Breast epithelium (tissue), 4 donors: ENCODE data around the gene TAPBPL. TPM values are rescaled to one million over a fixed set of nuclear protein-coding genes. Genes with fewer than 3 reads are reported as not detected.
"Not testable (repeated sequence)": the region's sequence is repeated elsewhere in the genome, so short reads cannot be mapped to it uniquely, and the experiment has no call there.

Experiments used
- DNase-seq, 2 donors: peaks; one replicate each; pipeline ENCODE4 v3.0.0-alpha.2; 2019; ENCODE audit warnings: low spot score in 2 of 2
- H3K27ac ChIP-seq, 2 donors: fragments of 200-600 bp; sonication (generic) in 1 of 2; one replicate each; pipeline ENCODE4 v1.5.1; 2016 to 2019; ENCODE audit warnings: mild to moderate bottlenecking in 1 of 2
- H3K27me3 ChIP-seq, 2 donors: fragments of 200-600 bp; sonication (generic) in 1 of 2; one replicate each; pipeline versions ENCODE4 v1.5.1 to v1.6.0; 2017 to 2019; ENCODE audit warnings: control low read depth in 1 of 2, mild to moderate bottlenecking in 1 of 2
- H3K36me3 ChIP-seq: fragments of 200-600 bp; one replicate; pipeline ENCODE4 v1.5.1; 2019
- H3K4me1 ChIP-seq, 2 donors: fragments of 200-600 bp; sonication (generic); one replicate each; pipeline ENCODE4 v1.5.1; 2016 to 2019; ENCODE audit warnings: control low read depth in 1 of 2
- H3K4me3 ChIP-seq, 3 donors: fragments of 200-600 bp; sonication (generic); 1 replicate in 2 of 3; 2 replicates in 1 of 3; pipeline ENCODE4 v1.5.1; 2016 to 2019; ENCODE audit warnings: mild to moderate bottlenecking in 3 of 3, moderate library complexity in 2 of 3
- H3K9me3 ChIP-seq, 2 donors: fragments of 200-600 bp; sonication (generic) in 1 of 2; one replicate each; pipeline ENCODE4 v1.5.1; 2016 to 2019; ENCODE audit warnings: control low read depth in 1 of 2
- POLR2A ChIP-seq: fragments of 450-650 bp; IDR thresholded peaks from one replicate; pipeline ENCODE4 v1.6.1; 2016; ENCODE audit warnings: antibody characterized with exemption, mild to moderate bottlenecking, moderate library complexity
- POLR2AphosphoS5 ChIP-seq, 3 donors: sonication (generic); formaldehyde crosslinking; IDR thresholded peaks; one replicate each; pipeline ENCODE4 v1.6.1; 2017; ENCODE audit warnings: antibody characterized with exemption in 3 of 3
- intact Hi-C: fragments of 100-400 bp; cut with DNase I; formaldehyde crosslinking; loops from one replicate; pipeline ENCODE4 v1.15.1; 2023; ENCODE audit warnings: low total_unique reads
- total RNA-seq, 3 donors: library from RNA; depleted of rRNA; stranded (reverse); fragments of >200 nt; gene quantifications; one replicate each; pipeline ENCODE4 v1.1.0, GENCODE V29; 2016
- TF ChIP-seq, protein P1 (sequence below), 3 donors: fragments of 450-650 bp; IDR thresholded peaks; one replicate each; pipeline ENCODE4 v1.5.1; 2016 to 2017; ENCODE audit warnings: antibody characterized with exemption in 3 of 3, mild to moderate bottlenecking in 3 of 3, moderate library complexity in 3 of 3

The TAPBPL gene
- total RNA-seq, 3 donors from 2014 or later: 16.5 to 24.6 (median 22.9) TPM

DNA sequence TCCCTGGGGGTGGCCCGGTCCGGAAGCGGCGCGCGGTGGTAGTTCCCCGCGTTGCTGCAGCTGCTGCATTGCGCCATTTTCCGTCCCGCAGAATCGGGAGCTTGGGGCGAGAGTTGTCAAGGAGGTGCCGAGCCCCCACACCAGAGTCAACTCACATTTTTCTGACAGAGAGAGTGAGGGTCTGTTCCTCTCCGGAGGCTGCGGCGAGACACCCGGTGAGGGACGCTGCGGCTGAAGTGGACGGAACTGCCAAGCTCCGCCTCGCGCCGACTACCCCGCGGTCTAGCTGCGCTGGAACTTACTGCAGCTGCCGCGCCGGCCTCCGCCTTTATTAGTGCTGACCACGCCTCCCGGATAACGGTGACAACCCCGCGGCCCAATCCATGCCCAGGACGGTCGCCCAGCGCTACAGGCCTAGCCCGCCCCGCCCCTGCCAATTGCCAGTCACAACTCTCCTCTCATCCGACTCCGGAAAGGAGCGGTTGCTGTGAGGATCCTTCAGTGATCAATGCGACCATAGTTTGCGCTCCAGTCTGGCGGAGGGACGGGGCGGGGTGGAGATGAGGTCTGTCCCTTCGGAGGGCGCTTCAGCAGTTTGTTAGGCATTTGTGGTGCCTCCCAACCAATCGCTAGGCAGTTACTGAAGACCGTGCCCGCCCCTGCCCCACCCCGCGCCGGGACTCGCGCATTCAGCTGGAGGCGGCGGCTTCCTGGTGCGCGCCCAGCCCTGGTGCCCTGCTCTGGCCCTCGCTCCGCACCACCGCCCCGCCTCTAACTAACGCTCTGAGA is 18.7 kb downstream of the TAPBPL start, which contains the start of gene VAMP1:
VAMP1 (minus strand) TSS at position 303 of the 789 bp plus-strand sequence; CDS start at position 157, 146 bp downstream.
- Histone ChIP-seq H3K27me3 (no peaks in the 10 kb centered on the region), H3K4me1 (no peaks in the 10 kb centered on the region), H3K9me3 (no peaks in the 10 kb centered on the region), H3K27ac (peak within 1 kb of the TSS; percentile 85 to 86), H3K4me3 (peak within 1 kb of the TSS; percentile 68 to 79 (median 74)), H3K36me3 (no peaks in the 10 kb centered on the region)
- DNase-seq: peak; percentile 98
- TF ChIP-seq, protein P1, sequence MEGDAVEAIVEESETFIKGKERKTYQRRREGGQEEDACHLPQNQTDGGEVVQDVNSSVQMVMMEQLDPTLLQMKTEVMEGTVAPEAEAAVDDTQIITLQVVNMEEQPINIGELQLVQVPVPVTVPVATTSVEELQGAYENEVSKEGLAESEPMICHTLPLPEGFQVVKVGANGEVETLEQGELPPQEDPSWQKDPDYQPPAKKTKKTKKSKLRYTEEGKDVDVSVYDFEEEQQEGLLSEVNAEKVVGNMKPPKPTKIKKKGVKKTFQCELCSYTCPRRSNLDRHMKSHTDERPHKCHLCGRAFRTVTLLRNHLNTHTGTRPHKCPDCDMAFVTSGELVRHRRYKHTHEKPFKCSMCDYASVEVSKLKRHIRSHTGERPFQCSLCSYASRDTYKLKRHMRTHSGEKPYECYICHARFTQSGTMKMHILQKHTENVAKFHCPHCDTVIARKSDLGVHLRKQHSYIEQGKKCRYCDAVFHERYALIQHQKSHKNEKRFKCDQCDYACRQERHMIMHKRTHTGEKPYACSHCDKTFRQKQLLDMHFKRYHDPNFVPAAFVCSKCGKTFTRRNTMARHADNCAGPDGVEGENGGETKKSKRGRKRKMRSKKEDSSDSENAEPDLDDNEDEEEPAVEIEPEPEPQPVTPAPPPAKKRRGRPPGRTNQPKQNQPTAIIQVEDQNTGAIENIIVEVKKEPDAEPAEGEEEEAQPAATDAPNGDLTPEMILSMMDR (IDR thresholded peaks at IDR 0.05): peak in 2 of 3 donors; percentile 10 to 23
- TF ChIP-seq POLR2A (peak; percentile 92), POLR2AphosphoS5 (IDR thresholded peaks at IDR 0.05) (peak; percentile 93 to 96 (median 94))
- intact Hi-C loops: no loop called here

DNA sequence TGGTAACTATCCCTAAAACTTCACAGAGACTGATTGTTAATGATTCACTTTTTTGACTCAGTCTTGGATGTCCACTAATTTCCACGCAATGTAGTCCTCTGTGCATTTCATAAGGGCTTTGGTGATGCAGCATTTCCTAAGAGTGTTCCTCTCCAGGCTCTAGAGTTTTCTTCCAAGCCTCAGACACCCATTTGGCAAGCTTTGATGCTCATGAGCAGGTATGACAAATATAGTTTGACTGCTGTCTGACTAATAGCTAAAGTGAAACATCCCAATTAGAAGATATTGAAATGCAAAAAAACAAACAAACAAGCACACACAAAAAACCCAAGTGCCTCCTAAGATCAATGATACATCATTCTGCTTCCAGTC is 20.1 kb downstream of the TAPBPL start:
- H3K4me1 ChIP-seq: no peaks in the 10 kb centered on the region
- no peaks in the 10 kb centered on the region for H3K36me3 ChIP-seq
- H3K27ac ChIP-seq: no peak overlapping the region
- no peaks in the 10 kb centered on the region for H3K27me3 ChIP-seq
- DNase-seq: no peak
- H3K9me3 ChIP-seq: no peaks in the 10 kb centered on the region
- TF ChIP-seq POLR2A (no peak), POLR2AphosphoS5 (IDR thresholded peaks at IDR 0.05) (no peak)
- TF ChIP-seq, protein P1 (IDR thresholded peaks at IDR 0.05): no peak
- H3K4me3 ChIP-seq: no peak overlapping the region
- intact Hi-C loops: no loop called here

DNA sequence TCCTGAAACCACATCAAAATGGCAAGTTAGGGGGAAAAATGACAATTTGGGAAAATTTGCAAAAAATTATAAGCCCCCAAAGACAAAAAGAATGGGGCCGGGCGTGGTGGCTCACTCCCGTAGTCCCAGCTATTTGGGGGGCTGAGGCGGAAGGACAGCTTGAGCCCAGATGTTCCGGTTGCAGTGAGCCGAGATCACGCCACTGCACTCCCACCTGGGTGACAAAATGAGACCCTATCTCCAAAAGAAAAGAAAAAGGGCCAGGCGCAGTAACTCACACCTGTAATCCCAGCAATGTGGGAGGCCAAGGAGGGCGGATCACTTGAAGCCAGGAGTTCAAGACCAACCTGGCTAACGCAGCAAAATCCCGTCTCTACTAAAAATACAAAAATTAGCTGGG is 20.6 kb downstream of the TAPBPL start:
- Histone ChIP-seq H3K9me3 (no peaks in the 10 kb centered on the region), H3K27ac (no peak overlapping the region), H3K27me3 (no peaks in the 10 kb centered on the region), H3K4me1 (no peaks in the 10 kb centered on the region), H3K4me3 (no peak overlapping the region), H3K36me3 (no peaks in the 10 kb centered on the region)
- DNase-seq: no peak
- TF ChIP-seq POLR2A (no peak), POLR2AphosphoS5 (IDR thresholded peaks at IDR 0.05) (no peak)
- TF ChIP-seq, protein P1 (IDR thresholded peaks at IDR 0.05): no peak
- intact Hi-C loops: no loop called here

DNA sequence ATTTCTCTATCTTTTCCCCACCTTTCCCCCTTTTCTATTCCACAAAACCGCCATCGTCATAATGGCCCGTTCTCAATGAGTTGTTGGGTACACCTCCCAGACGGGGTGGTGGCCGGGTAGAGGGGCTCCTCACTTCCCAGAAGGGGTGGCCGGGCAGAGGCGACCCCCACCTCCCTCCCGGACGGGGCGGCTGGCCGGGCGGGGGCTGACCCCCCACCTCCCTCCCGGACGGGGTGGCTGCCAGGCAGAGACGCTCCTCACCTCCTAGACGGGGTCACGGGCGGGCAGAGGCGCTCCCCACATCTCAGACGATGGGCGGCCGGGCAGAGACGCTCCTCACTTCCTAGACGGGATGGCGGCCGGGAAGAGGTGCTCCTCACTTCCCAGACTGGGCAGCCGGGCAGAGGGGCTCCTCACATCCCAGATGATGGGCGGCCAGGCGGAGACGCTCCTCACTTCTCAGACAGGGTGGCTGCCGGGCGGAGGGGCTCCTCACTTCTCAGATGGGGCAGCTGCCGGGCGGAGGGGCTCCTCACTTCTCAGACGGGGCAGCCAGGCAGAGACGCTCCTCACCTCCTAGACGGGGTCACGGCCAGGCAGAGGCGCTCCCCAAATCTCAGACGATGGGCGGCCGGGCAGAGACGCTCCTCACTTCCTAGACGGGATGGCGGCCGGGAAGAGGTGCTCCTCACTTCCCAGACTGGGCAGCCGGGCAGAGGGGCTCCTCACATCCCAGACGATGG is 23.6 kb downstream of the TAPBPL start:
- H3K4me1 ChIP-seq, intact Hi-C loops, H3K36me3 ChIP-seq, H3K9me3 ChIP-seq, H3K4me3 ChIP-seq, DNase-seq, H3K27me3 ChIP-seq: not testable (repeated sequence)
- H3K27ac ChIP-seq: peak overlapping the region in 1 of 2 donors; percentile 57

DNA sequence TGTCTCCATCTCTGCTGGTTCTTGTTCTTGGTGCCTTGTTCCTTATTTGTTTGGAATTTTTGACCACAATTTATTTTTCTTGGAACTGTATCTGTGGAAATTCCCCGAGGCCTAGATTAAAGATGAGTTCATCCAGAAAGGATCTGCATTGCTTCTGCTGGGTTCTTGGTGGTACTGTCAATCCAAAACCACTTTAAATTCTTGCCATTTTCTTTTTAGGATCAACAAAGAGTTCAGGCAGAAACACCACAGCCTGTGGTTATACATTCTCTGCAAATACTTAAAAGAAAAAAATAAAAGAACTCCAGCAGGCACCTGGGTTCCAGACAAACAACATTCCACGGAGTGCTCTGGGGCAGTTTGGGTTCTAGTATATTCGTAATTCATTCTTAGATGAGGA is 24.6 kb downstream of the TAPBPL start:
- Histone ChIP-seq H3K4me3 (no peak overlapping the region), H3K4me1 (no peaks in the 10 kb centered on the region), H3K27me3 (no peaks in the 10 kb centered on the region), H3K36me3 (no peaks in the 10 kb centered on the region), H3K9me3 (no peaks in the 10 kb centered on the region), H3K27ac (peak overlapping the region; percentile 16 to 81)
- DNase-seq: peak in 1 of 2 donors; percentile 65
- TF ChIP-seq POLR2A: no peak
- TF ChIP-seq, protein P1 (IDR thresholded peaks at IDR 0.05): no peak
- TF ChIP-seq POLR2AphosphoS5 (IDR thresholded peaks at IDR 0.05): no peak
- intact Hi-C loops: no loop called here

DNA sequence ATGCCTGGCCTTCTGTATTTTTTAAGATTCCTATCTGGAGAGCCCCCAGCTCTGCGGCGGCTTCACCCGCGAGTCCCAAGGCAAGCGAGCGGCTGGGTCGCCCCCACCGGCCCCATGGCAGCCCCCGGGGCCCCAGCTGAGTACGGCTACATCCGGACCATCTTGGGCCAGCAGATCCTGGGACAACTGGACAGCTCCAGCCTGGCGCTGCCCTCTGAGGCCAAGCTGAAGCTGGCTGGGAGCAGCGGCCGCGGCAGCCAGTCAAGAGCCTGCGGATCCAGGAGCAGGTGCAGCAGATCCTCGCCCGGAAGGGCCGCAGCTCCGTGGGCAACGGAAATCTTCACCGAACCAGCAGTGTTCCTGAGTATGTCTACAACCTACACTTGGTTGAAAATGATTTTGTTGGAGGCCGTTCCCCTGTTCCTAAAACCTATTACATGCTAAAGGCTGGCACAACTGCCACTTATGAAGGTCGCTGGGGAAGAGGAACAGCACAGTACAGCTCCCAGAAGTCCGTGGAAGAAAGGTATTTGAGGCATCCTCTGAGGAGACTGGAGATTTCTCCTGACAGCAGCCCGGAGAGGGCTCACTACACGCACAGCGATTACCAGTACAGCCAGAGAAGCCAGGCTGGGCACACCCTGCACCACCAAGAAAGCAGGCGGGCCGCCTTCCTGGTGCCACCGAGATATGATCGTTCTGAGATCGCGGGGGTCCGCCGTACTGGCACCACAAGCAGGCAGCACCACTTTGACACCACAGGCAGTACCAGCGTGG is 25.9 kb downstream of the TAPBPL start:
- peak overlapping the region in 1 of 2 donors; percentile 31 for H3K27ac ChIP-seq
- intact Hi-C loops, H3K4me1 ChIP-seq, H3K4me3 ChIP-seq, H3K36me3 ChIP-seq, DNase-seq, H3K27me3 ChIP-seq, H3K9me3 ChIP-seq: not testable (repeated sequence)
